ENCODE results near the gene SPIRE1.

SPIRE1 gene

GRCh38 chr18:12438257-12438656 is 219.7 kb downstream of the SPIRE1 start:
- no peaks in the 10 kb centered on the region for H3K36me3 ChIP-seq (ENCODE audit: insufficient read depth, low read length)
- no peaks in the 10 kb centered on the region for H3F3A ChIP-seq (ENCODE audit: low read depth)
- no peaks in the 10 kb centered on the region for H3K4me1 ChIP-seq (ENCODE audit: insufficient read depth, low read length, poor library complexity, severe bottlenecking)
- no peak for TF ChIP-seq EZH2phosphoT487 (IDR thresholded peaks at IDR 0.05; ENCODE audit: borderline replicate concordance)
- TF ChIP-seq CTCF (conservative IDR thresholded peaks at IDR 0.05; ENCODE audit: low read length) = no peak
- no peaks in the 10 kb centered on the region for H3K9me3 ChIP-seq (ENCODE audit: insufficient read depth, low read depth, low read length)
- H3K4me3 ChIP-seq (ENCODE audit: low read length, poor library complexity, severe bottlenecking) = no peak overlapping the region
- no peaks in the 10 kb centered on the region for H3K9me2 ChIP-seq (replicated peaks; ENCODE audit: low read depth, low read length)
- H3K79me2 ChIP-seq (ENCODE audit: insufficient read depth, low read length) = no peaks in the 10 kb centered on the region
- no peaks in the 10 kb centered on the region for H3K27me3 ChIP-seq (ENCODE audit: insufficient read depth, low read length, poor library complexity, severe bottlenecking)
- no peak overlapping the region for H2AFZ ChIP-seq (ENCODE audit: low read length)
- H3K4me2 ChIP-seq (ENCODE audit: low read depth, low read length, poor library complexity, severe bottlenecking) = no peak overlapping the region
- H3K9ac ChIP-seq (ENCODE audit: low read depth, low read length, poor library complexity, severe bottlenecking) = no peak overlapping the region
- no peaks in the 10 kb centered on the region for H4K20me1 ChIP-seq (ENCODE audit: insufficient read depth, low read length, poor library complexity, severe bottlenecking)

- H2AFZ ChIP-seq (ENCODE audit: low read length) = no peak overlapping the region
- no peaks in the 10 kb centered on the region for H3K36me3 ChIP-seq (ENCODE audit: insufficient read depth, low read length)
- no peak overlapping the region for H3K9ac ChIP-seq (ENCODE audit: low read depth, low read length, poor library complexity, severe bottlenecking)
- no peaks in the 10 kb centered on the region for H4K20me1 ChIP-seq (ENCODE audit: insufficient read depth, low read length, poor library complexity, severe bottlenecking)
- TF ChIP-seq CTCF (conservative IDR thresholded peaks at IDR 0.05; ENCODE audit: low read length) (no peak), EZH2phosphoT487 (IDR thresholded peaks at IDR 0.05; ENCODE audit: borderline replicate concordance) (no peak)
- no peak overlapping the region for H3K4me3 ChIP-seq (ENCODE audit: low read length, poor library complexity, severe bottlenecking)
- no peaks in the 10 kb centered on the region for H3K27me3 ChIP-seq (ENCODE audit: insufficient read depth, low read length, poor library complexity, severe bottlenecking)
- no peaks in the 10 kb centered on the region for H3K9me3 ChIP-seq (ENCODE audit: insufficient read depth, low read depth, low read length)
- no peaks in the 10 kb centered on the region for H3K79me2 ChIP-seq (ENCODE audit: insufficient read depth, low read length)
- no peak overlapping the region for H3K4me2 ChIP-seq (ENCODE audit: low read depth, low read length, poor library complexity, severe bottlenecking)
- H3K4me1 ChIP-seq (ENCODE audit: insufficient read depth, low read length, poor library complexity, severe bottlenecking) = no peaks in the 10 kb centered on the region
- H3K9me2 ChIP-seq (replicated peaks; ENCODE audit: low read depth, low read length) = no peaks in the 10 kb centered on the region
- no peaks in the 10 kb centered on the region for H3F3A ChIP-seq (ENCODE audit: low read depth)
Observed at GRCh38 chr18:12435867-12436266, 222.0 kb downstream of the SPIRE1 start.

DNA sequence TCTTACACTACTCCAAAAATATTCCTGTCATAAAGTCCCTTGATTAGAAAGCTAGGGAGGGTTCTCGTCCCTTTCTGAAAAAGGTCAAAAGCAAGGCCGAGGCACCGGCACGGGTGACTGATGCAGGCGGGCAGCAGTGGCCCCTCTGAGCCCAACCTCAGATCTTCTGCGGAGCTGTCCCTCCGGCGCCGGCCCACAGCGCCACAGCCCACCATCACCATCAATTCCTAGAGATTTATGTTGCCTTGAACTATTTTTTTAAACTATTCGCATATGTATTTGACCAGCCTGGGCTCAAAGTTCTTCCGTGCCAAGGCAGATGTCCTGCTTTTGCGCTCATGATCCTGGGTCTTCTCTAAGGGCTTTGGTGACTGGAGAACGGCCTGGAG is 223.4 kb downstream of the SPIRE1 start:
- Histone ChIP-seq H2AFZ (ENCODE audit: low read length) (no peak overlapping the region), H3K4me3 (ENCODE audit: low read length, poor library complexity, severe bottlenecking) (no peak overlapping the region), H3F3A (ENCODE audit: low read depth) (no peaks in the 10 kb centered on the region), H3K4me2 (ENCODE audit: low read depth, low read length, poor library complexity, severe bottlenecking) (no peak overlapping the region), H3K9me3 (ENCODE audit: insufficient read depth, low read depth, low read length) (no peaks in the 10 kb centered on the region), H3K36me3 (ENCODE audit: insufficient read depth, low read length) (no peaks in the 10 kb centered on the region), H4K20me1 (ENCODE audit: insufficient read depth, low read length, poor library complexity, severe bottlenecking) (no peaks in the 10 kb centered on the region), H3K4me1 (ENCODE audit: insufficient read depth, low read length, poor library complexity, severe bottlenecking) (no peaks in the 10 kb centered on the region), H3K9me2 (replicated peaks; ENCODE audit: low read depth, low read length) (no peaks in the 10 kb centered on the region), H3K27me3 (ENCODE audit: insufficient read depth, low read length, poor library complexity, severe bottlenecking) (no peaks in the 10 kb centered on the region), H3K79me2 (ENCODE audit: insufficient read depth, low read length) (no peaks in the 10 kb centered on the region), H3K9ac (ENCODE audit: low read depth, low read length, poor library complexity, severe bottlenecking) (no peak overlapping the region)
- TF ChIP-seq CTCF (conservative IDR thresholded peaks at IDR 0.05; ENCODE audit: low read length) (no peak), EZH2phosphoT487 (IDR thresholded peaks at IDR 0.05; ENCODE audit: borderline replicate concordance) (no peak)

All from Loucy (cell line).